Pancreas (tissue), 10 donors: Measurements from ENCODE around the gene LEF1. TPM values are rescaled to one million over a fixed set of nuclear protein-coding genes. Genes with fewer than 3 reads are reported as not detected.

ENCODE experiments used
- ATAC-seq, 4 donors: fragments of 200-7000 bp; cut with Tn5 transposase; one replicate each; pipeline versions ENCODE4 v1.8.0 to v1.9.1; 2020; ENCODE audit warnings: mild to moderate bottlenecking in 4 of 4, moderate library complexity in 4 of 4
- DNase-seq, 6 donors: peaks; one replicate each; pipeline ENCODE4 v3.0.0-alpha.2; 2020
- FAIRE-seq: peaks from 2 replicates; lab custom pipeline; 2012; peaks lifted over from hg19 to GRCh38; lab: Jason Lieb, UNC
- H3K27ac ChIP-seq, 4 donors: fragments of 200-600 bp; sonication (generic); 1 replicate in 3 of 4; 2 replicates in 1 of 4; pipeline versions ENCODE4 v1.5.0 to v1.8.0; 2020
- H3K27me3 ChIP-seq, 4 donors: fragments of 200-600 bp; one replicate each; pipeline ENCODE4 v1.8.0; 2021
- H3K36me3 ChIP-seq, 3 donors: fragments of 200-600 bp; sonication (generic) in 1 of 3; one replicate each; pipeline versions ENCODE4 v1.5.0 to v1.8.0; 2020 to 2021
- H3K4me1 ChIP-seq, 3 donors: fragments of 200-600 bp; one replicate each; pipeline ENCODE4 v1.8.0; 2021
- H3K4me3 ChIP-seq, 4 donors: fragments of 200-600 bp; sonication (generic) in 2 of 4; one replicate each; pipeline versions ENCODE4 v1.5.0 to v1.8.0; 2020 to 2021
- H3K9me3 ChIP-seq, 4 donors: fragments of 200-600 bp; one replicate each; pipeline ENCODE4 v1.8.0; 2021
- CTCF ChIP-seq, 4 donors: fragments of 200-600 bp; sonication (generic) in 3 of 4; IDR thresholded peaks; one replicate each; pipeline versions ENCODE4 v1.5.0 to v1.8.0; 2021; ENCODE audit warnings: antibody characterized with exemption in 4 of 4
- WGBS, 2 donors: extraction: QIAGEN DNeasy Blood & Tissue Kit; methylation state at CpG; one replicate each; pipeline ENCODE4 v1.1.7; 2013; 5-methylcytosine and 5-hydroxymethylcytosine counted together
- intact Hi-C, 3 donors: fragments of 100-400 bp; cut with DNase I; formaldehyde crosslinking; loops; one replicate each; pipeline versions ENCODE4 v1.11.1 to v1.14.2; 2022
- polyA plus RNA-seq, 2 donors: library from polyadenylated mRNA; stranded (reverse); fragments of 200-250 nt; gene quantifications; one replicate each; pipeline ENCODE4 v1.2.3, GENCODE V29; 2013
- total RNA-seq, 6 donors: library from RNA; stranded (reverse); fragmentation: NEBNext Ultra II Directional in 4 of 6; extraction: Animal tissue kit (Norgen Biotek cat#: 25700) in 4 of 6; gene quantifications; one replicate each; pipeline versions ENCODE4 v1.2.1 to v1.2.4, GENCODE V29; 2021 to 2023
- donor health status: healthy with polysubstance abuse.
- donor health status: DM: no; HTN: no; CAD: no; lungs with moderate emphysema.
- donor health status: DM: no; HTN: no; CAD: no.
- donor health status: control.
- donor health status: control.
- donor health status: Bipolar disorder and iron deficiency.
- donor health status: DM: yes; HTN: yes; CAD: no.
- donor health status: DM: no; HTN: no; CAD: no.
- donor health status: DM: no; HTN: no; CAD: no.
- donor health status: DM: yes; HTN: yes; CAD: no.

LEF1 gene
- total and polyA plus RNA-seq, 8 donors = 0.28 to 3.5 (median 0.86) TPM

- peaks cover 0 to 16% (median 2%) of the 10 kb centered on the region in 3 donors for H3K36me3 ChIP-seq
- H3K27me3 ChIP-seq = no peaks in the 10 kb centered on the region
- H3K4me1 ChIP-seq = no peaks in the 10 kb centered on the region
- 92 to 94% methylated on average over 6 of the region's 6 CpGs for WGBS, 2 donors
- intact Hi-C loops = loop anchor here in 1 of 3 donors (10.0 kb wide), 1 partner anchor 539 kb away; no protein-coding TSS in a partner anchor
- no peak for ATAC-seq
- no peak overlapping the region for H3K4me3 ChIP-seq
- H3K27ac ChIP-seq = no peak overlapping the region
- DNase-seq = no peak
- H3K9me3 ChIP-seq = no peaks in the 10 kb centered on the region
- FAIRE-seq = no peak
- no peak for TF ChIP-seq CTCF (IDR thresholded peaks at IDR 0.05)
These were observed 133.0 kb downstream of the LEF1 start for GRCh38 chr4:108035691-108036090.

GRCh38 chr4:108034565-108034964 is 134.2 kb downstream of the LEF1 start:
- no peak for TF ChIP-seq CTCF (IDR thresholded peaks at IDR 0.05)
- no peak for FAIRE-seq
- H3K27ac ChIP-seq = no peak overlapping the region
- H3K4me1 ChIP-seq = no peaks in the 10 kb centered on the region
- no peak for ATAC-seq
- H3K36me3 ChIP-seq = peaks cover 0 to 16% (median 2%) of the 10 kb centered on the region in 3 donors
- H3K27me3 ChIP-seq = no peaks in the 10 kb centered on the region
- H3K4me3 ChIP-seq = no peak overlapping the region
- DNase-seq = no peak
- H3K9me3 ChIP-seq = no peaks in the 10 kb centered on the region
- 79 to 82% methylated on average over 7 of the region's 7 CpGs for WGBS, 2 donors
- intact Hi-C loops = loop anchor here in 1 of 3 donors (10.0 kb wide), 1 partner anchor 540 kb away; no protein-coding TSS in a partner anchor

GRCh38 chr4:108033348-108033747 is 135.4 kb downstream of the LEF1 start:
- H3K4me1 ChIP-seq = no peaks in the 10 kb centered on the region
- peaks cover 0 to 21% (median 2%) of the 10 kb centered on the region in 3 donors for H3K36me3 ChIP-seq
- no peak for ATAC-seq
- intact Hi-C loops = loop anchor here in 1 of 3 donors (10.0 kb wide), 1 partner anchor 541 kb away; no protein-coding TSS in a partner anchor
- no peaks in the 10 kb centered on the region for H3K9me3 ChIP-seq
- no peak for TF ChIP-seq CTCF (IDR thresholded peaks at IDR 0.05)
- FAIRE-seq = no peak
- DNase-seq = no peak
- H3K27ac ChIP-seq = no peak overlapping the region
- no peaks in the 10 kb centered on the region for H3K27me3 ChIP-seq
- H3K4me3 ChIP-seq = no peak overlapping the region

GRCh38 chr4:108031427-108032083 is 137.2 kb downstream of the LEF1 start:
- H3K36me3 ChIP-seq = peaks cover 0 to 32% (median 2%) of the 10 kb centered on the region in 3 donors
- no peak overlapping the region for H3K4me3 ChIP-seq
- no peak for FAIRE-seq
- H3K27ac ChIP-seq = no peak overlapping the region
- H3K27me3 ChIP-seq = no peaks in the 10 kb centered on the region
- no peak for DNase-seq
- WGBS, 2 donors = 77 to 81% methylated on average over 4 of the region's 4 CpGs
- intact Hi-C loops = loop anchor here in 1 of 3 donors (10.0 kb wide), 1 partner anchor 543 kb away; no protein-coding TSS in a partner anchor
- no peak for ATAC-seq
- no peak for TF ChIP-seq CTCF (IDR thresholded peaks at IDR 0.05)
- H3K9me3 ChIP-seq = no peaks in the 10 kb centered on the region
- H3K4me1 ChIP-seq = no peaks in the 10 kb centered on the region

GRCh38 chr4:108030332-108030731 is 138.4 kb downstream of the LEF1 start:
- no peak for FAIRE-seq
- Histone ChIP-seq H3K27ac (no peak overlapping the region), H3K4me3 (no peak overlapping the region), H3K27me3 (no peaks in the 10 kb centered on the region), H3K9me3 (no peaks in the 10 kb centered on the region), H3K36me3 (peaks cover 0 to 38% (median 2%) of the 10 kb centered on the region in 3 donors), H3K4me1 (no peaks in the 10 kb centered on the region)
- peak in 1 of 6 donors; percentile 14 for DNase-seq
- 88 to 92% methylated on average over 2 of the region's 2 CpGs for WGBS, 2 donors
- intact Hi-C loops = loop anchor here in 1 of 3 donors (10.0 kb wide), 1 partner anchor 544 kb away; no protein-coding TSS in a partner anchor
- TF ChIP-seq CTCF (IDR thresholded peaks at IDR 0.05) = no peak
- peak in 3 of 4 donors; percentile 69 to 80 (median 79) for ATAC-seq
